H1 (cell line): Measurements from ENCODE around the gene RASSF4. TPM values are rescaled to one million over a fixed set of nuclear protein-coding genes. Genes with fewer than 3 reads are reported as not detected.

Experiments
- E2F6 ChIP-seq: IDR thresholded peaks from 2 replicates; pipeline ENCODE4 v1.6.1; 2012; ENCODE audit warnings: inconsistent platforms
- POU5F1 ChIP-seq: IDR thresholded peaks from 2 replicates; pipeline ENCODE4 v1.6.1; 2011; ENCODE audit warnings: low read depth, mild to moderate bottlenecking, low read length, moderate library complexity
- RAD21 ChIP-seq, 2 experiments: IDR thresholded peaks in 1 of 2; conservative IDR thresholded peaks in 1 of 2; 2 replicates each; pipeline ENCODE4 v1.6.1; 2011; ENCODE audit warnings: low read depth in 2 of 2, low read length in 2 of 2, improper control_type of control experiment in 1 of 2, inconsistent platforms in 1 of 2, mild to moderate bottlenecking in 1 of 2, moderate library complexity in 1 of 2
- USF2 ChIP-seq: IDR thresholded peaks from 2 replicates; pipeline ENCODE4 v1.6.1; 2011; ENCODE audit warnings: low read length, improper control_type of control experiment
- polyA plus RNA-seq, 7 experiments: library from polyadenylated mRNA; depleted of rRNA in 3 of 7; stranded (reverse) in 5 of 7; unstranded in 2 of 7; fragments of >200 nt in 5 of 7; fragments of 200-250 nt in 2 of 7; gene quantifications; 1 replicate in 5 of 7; 2 replicates in 1 of 7; 4 replicates in 1 of 7; pipeline versions ENCODE4 v1.2.1 to v1.2.3, GENCODE V29; 2011 to 2013; ENCODE audit warnings: missing spikeins in 2 of 7, mixed read lengths in 2 of 7
- total RNA-seq: library from RNA; stranded (reverse); fragmentation: NEBNext Ultra II Directional; extraction: Animal tissue kit (Norgen Biotek cat#: 25700); gene quantifications from 2 replicates; pipeline ENCODE4 v1.2.1, GENCODE V29; 2021

RASSF4 gene
- total and polyA plus RNA-seq, 2 of the 8 experiments (the other 6 are each of a cell fraction or from before 2014, with no cell fraction given), result 14.3 to 14.5 TPM

- no peak for TF ChIP-seq RAD21 (IDR thresholded peaks at IDR 0.05 in 1 of 2, conservative IDR thresholded peaks at IDR 0.05 in 1 of 2; ENCODE audit: low read depth in 2 of 2, low read length in 2 of 2)
- TF ChIP-seq USF2, result no peak
- no peak for TF ChIP-seq E2F6
- no peak for TF ChIP-seq POU5F1
Observed at GRCh38 chr10:44986670-44987069, 27.1 kb downstream of the RASSF4 start (continued).
